SU-DHL-6 (cell line): ENCODE results near the gene LUM.

Experiments used
- CTCF ChIP-seq: fragments of 200-600 bp; sonication (generic); IDR thresholded peaks from one replicate; pipeline ENCODE4 v1.5.1; 2017; ENCODE audit warnings: antibody characterized with exemption, mild to moderate bottlenecking, low read length, moderate library complexity; ENCODE audit not compliant: insufficient read depth, poor library complexity, severe bottlenecking
- EZH2phosphoT487 ChIP-seq: fragments of 200-600 bp; sonication (generic), shearing (Covaris generic); conservative IDR thresholded peaks from 2 replicates; pipeline ENCODE4 v1.6.1; 2018; ENCODE audit warnings: mild to moderate bottlenecking, antibody characterized with exemption, low read length, moderate library complexity, mixed read lengths

- TF ChIP-seq CTCF (no peak), EZH2phosphoT487 (no peak)
Observed at GRCh38 chr12:91119089-91119488, 7.8 kb upstream of the LUM start.
